ENCODE data around the gene TRIM40. TPM values are rescaled to one million over a fixed set of nuclear protein-coding genes. Genes with fewer than 3 reads are reported as not detected.

The TRIM40 gene
- total RNA-seq, 4 donors from 2014 or later = 10.9 to 13.7 (median 12.7) TPM; not detected in 1

- no peak for DNase-seq
- no peaks in the 10 kb centered on the region for H3K9me3 ChIP-seq
Observed at GRCh38 chr6:30121446-30122366, 14.2 kb upstream of the TRIM40 start.

DNA sequence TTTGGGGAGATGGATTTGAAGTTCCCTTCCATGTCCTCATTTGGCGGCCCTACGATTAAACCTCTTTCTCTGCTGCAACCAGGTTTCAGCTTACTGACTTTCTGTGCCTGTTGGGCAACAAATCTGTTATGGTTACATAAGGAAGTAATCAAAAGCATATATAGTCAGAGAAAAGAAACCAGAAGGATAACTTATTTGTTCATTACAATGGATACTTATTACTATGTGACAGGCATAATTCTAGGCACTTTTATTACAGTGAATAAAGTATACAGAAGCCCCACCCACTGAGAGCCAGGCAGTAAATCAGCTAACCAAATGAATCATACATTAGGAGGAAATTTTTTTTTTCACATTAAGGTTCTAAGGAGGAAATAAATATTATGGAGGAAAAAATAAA lies 13.4 kb upstream of the TRIM40 start:
- no peak for TF ChIP-seq POLR2A (IDR thresholded peaks at IDR 0.05)
- TF ChIP-seq, protein P1, sequence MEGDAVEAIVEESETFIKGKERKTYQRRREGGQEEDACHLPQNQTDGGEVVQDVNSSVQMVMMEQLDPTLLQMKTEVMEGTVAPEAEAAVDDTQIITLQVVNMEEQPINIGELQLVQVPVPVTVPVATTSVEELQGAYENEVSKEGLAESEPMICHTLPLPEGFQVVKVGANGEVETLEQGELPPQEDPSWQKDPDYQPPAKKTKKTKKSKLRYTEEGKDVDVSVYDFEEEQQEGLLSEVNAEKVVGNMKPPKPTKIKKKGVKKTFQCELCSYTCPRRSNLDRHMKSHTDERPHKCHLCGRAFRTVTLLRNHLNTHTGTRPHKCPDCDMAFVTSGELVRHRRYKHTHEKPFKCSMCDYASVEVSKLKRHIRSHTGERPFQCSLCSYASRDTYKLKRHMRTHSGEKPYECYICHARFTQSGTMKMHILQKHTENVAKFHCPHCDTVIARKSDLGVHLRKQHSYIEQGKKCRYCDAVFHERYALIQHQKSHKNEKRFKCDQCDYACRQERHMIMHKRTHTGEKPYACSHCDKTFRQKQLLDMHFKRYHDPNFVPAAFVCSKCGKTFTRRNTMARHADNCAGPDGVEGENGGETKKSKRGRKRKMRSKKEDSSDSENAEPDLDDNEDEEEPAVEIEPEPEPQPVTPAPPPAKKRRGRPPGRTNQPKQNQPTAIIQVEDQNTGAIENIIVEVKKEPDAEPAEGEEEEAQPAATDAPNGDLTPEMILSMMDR (IDR thresholded peaks at IDR 0.05) = no peak
- peaks cover 0 to 14% (median 0%) of the 10 kb centered on the region in 4 donors for H3K4me1 ChIP-seq
- peak in 1 of 3 donors; percentile 74 for DNase-seq
- no peak overlapping the region for H3K4me3 ChIP-seq
- peaks cover 0 to 1% of the 10 kb centered on the region in 2 donors for H3K27me3 ChIP-seq
- no peaks in the 10 kb centered on the region for H3K36me3 ChIP-seq
- H3K27ac ChIP-seq = peak overlapping the region in 3 of 4 donors; percentile 50 to 79 (median 66)
- no peaks in the 10 kb centered on the region for H3K9me3 ChIP-seq

More at GRCh38 chr6:30121446-30122366, 14.2 kb upstream of the TRIM40 start:
- Histone ChIP-seq H3K27ac (peak overlapping the region in 3 of 4 donors; percentile 35 to 67 (median 66)), H3K27me3 (no peaks in the 10 kb centered on the region), H3K36me3 (no peaks in the 10 kb centered on the region), H3K4me3 (no peak overlapping the region), H3K4me1 (peaks cover 0 to 14% (median 0%) of the 10 kb centered on the region in 4 donors)
- TF ChIP-seq POLR2A (IDR thresholded peaks at IDR 0.05) = no peak
- TF ChIP-seq, protein P1 (IDR thresholded peaks at IDR 0.05) = no peak

DNA sequence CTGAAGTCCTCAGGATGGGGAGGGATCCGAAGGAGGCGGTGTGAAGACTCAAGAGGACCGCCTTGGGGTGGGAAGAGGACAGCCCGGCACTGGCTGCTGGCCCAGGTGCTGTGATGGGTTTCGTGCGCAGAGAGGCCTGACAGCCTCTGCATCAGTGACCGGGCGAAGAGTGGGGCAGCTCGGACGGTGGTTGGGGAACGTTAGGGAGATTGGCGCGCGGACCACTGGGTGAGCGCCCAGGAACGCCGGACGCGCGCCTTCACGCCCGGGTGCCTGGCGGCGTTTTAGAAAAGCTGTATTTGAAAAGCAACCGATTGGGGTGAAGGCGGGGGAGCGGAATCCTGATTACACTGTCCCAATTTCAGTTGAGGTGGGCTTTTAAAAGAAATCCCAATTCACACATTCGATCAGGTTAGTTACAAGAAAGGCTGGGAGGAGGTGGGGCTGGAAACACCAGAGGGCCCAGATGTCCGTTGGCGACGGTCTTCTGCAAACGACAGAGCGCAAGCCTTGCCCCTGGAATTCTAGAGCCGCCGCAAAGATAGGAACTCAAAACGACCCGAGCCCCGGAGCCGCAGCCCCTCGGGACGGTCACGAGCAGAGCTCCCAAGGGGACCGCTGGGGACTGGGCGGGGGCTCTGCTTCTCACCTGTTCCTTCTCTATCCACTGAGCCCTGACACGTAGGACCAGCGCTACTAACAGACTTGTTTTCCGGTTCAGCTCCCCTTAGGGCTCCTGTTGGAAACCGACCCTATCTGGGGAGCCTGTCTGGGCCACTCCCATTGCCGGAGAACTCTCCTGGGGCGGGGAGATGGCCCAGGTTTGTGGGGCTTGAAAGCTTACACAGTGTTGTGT lies 8.5 kb upstream of the TRIM40 start:
- no peak for DNase-seq
- Histone ChIP-seq H3K4me1 (peaks cover 0 to 23% (median 2%) of the 10 kb centered on the region in 4 donors), H3K27me3 (peaks cover 0 to 8% of the 10 kb centered on the region in 2 donors), H3K27ac (no peak overlapping the region), H3K4me3 (no peak overlapping the region), H3K9me3 (no peaks in the 10 kb centered on the region), H3K36me3 (no peaks in the 10 kb centered on the region)
- TF ChIP-seq, protein P1 (IDR thresholded peaks at IDR 0.05) = no peak
- TF ChIP-seq POLR2A (IDR thresholded peaks at IDR 0.05) = no peak

- H3K4me3 ChIP-seq = no peak overlapping the region
- DNase-seq = no peak
- peaks cover 0 to 14% (median 2%) of the 10 kb centered on the region in 4 donors for H3K4me1 ChIP-seq
- peaks cover 0 to 8% of the 10 kb centered on the region in 2 donors for H3K27me3 ChIP-seq
- no peaks in the 10 kb centered on the region for H3K36me3 ChIP-seq
- peak overlapping the region in 2 of 4 donors; percentile 25 to 59 for H3K27ac ChIP-seq
- no peaks in the 10 kb centered on the region for H3K9me3 ChIP-seq
- TF ChIP-seq, protein P1 (IDR thresholded peaks at IDR 0.05) = no peak
- no peak for TF ChIP-seq POLR2A (IDR thresholded peaks at IDR 0.05)
Observed at GRCh38 chr6:30129265-30130178, 6.4 kb upstream of the TRIM40 start.
